ENCODE data around the gene INPP5F. TPM values are rescaled to one million over a fixed set of nuclear protein-coding genes. Genes with fewer than 3 reads are reported as not detected.

INPP5F gene
- total and polyA plus RNA-seq, 2 experiments from 2014 or later: 41.4 to 86.0 TPM

GRCh38 chr10:119845656-119846055 is 119.8 kb downstream of the INPP5F start (continued):
- TF ChIP-seq ZNF462 (CRISPR knock-in tag; IDR thresholded peaks at IDR 0.05): no peak
- no peak for TF ChIP-seq ZNF114 (CRISPR knock-in tag; IDR thresholded peaks at IDR 0.05)
- TF ChIP-seq CREB1 (CRISPR knock-in tag; IDR thresholded peaks at IDR 0.05; ENCODE audit: low read depth): no peak
- TF ChIP-seq EZH2phosphoT487 (IDR thresholded peaks at IDR 0.05; ENCODE audit: unreplicated experiment): no peak
- TF ChIP-seq ZNF331 (CRISPR knock-in tag; IDR thresholded peaks at IDR 0.05; ENCODE audit: low read depth): no peak

- no peaks in the 10 kb centered on the region for H3K4me1 ChIP-seq (ENCODE audit: insufficient read depth)
- Mint-ChIP-seq H3K27me3 (ENCODE audit: insufficient read depth, low read depth, poor library complexity) (peaks cover 1% of the 10 kb centered on the region), H3K9me3 (no peaks in the 10 kb centered on the region), H3K36me3 (ENCODE audit: low read depth) (peaks cover 76% of the 10 kb centered on the region), H3K4me3 (no peak overlapping the region), H3K27ac (no peak overlapping the region; the same call in 1 of the 2 replicates), H3K4me1 (no peaks in the 10 kb centered on the region)
- H3F3A ChIP-seq (replicated peaks; ENCODE audit: low read depth): no peaks in the 10 kb centered on the region
- H3K27me3 ChIP-seq (ENCODE audit: insufficient read depth): no peaks in the 10 kb centered on the region
- ATAC-seq (no peak), DNase-seq (ENCODE audit: low spot score) (no peak)
- H4K20me1 ChIP-seq (replicated peaks; ENCODE audit: insufficient read depth): no peaks in the 10 kb centered on the region; the same call in none of the 2 replicates
- no peaks in the 10 kb centered on the region for H3K9me2 ChIP-seq (ENCODE audit: insufficient read depth)
- no peaks in the 10 kb centered on the region; the same call in 1 of the 2 replicates for H3K79me2 ChIP-seq (replicated peaks; ENCODE audit: insufficient read depth)
- no peak overlapping the region for H3K27ac ChIP-seq (ENCODE audit: low read depth)
- H3K4me2 ChIP-seq: no peak overlapping the region
- no peak overlapping the region for H2AFZ ChIP-seq
- H3K36me3 ChIP-seq (ENCODE audit: insufficient read depth): peaks cover 39% of the 10 kb centered on the region
- no peak overlapping the region for H3K4me3 ChIP-seq
- TF ChIP-seq ZNF462 (CRISPR knock-in tag; IDR thresholded peaks at IDR 0.05) (no peak), STAT1 (IDR thresholded peaks at IDR 0.05; ENCODE audit: unreplicated experiment) (no peak)
- TF ChIP-seq, protein P1, sequence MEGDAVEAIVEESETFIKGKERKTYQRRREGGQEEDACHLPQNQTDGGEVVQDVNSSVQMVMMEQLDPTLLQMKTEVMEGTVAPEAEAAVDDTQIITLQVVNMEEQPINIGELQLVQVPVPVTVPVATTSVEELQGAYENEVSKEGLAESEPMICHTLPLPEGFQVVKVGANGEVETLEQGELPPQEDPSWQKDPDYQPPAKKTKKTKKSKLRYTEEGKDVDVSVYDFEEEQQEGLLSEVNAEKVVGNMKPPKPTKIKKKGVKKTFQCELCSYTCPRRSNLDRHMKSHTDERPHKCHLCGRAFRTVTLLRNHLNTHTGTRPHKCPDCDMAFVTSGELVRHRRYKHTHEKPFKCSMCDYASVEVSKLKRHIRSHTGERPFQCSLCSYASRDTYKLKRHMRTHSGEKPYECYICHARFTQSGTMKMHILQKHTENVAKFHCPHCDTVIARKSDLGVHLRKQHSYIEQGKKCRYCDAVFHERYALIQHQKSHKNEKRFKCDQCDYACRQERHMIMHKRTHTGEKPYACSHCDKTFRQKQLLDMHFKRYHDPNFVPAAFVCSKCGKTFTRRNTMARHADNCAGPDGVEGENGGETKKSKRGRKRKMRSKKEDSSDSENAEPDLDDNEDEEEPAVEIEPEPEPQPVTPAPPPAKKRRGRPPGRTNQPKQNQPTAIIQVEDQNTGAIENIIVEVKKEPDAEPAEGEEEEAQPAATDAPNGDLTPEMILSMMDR (conservative IDR thresholded peaks at IDR 0.05; ENCODE audit: low read depth in 2 of 2): no peak
Measured at GRCh38 chr10:119849031-119849789, 123.4 kb downstream of the INPP5F start.
